A549 (cell line): ENCODE results near the gene UBE2H. TPM values are rescaled to one million over a fixed set of nuclear protein-coding genes. Genes with fewer than 3 reads are reported as not detected.

Experiments used
- ATAC-seq, 2 experiments: fragments of 200-7000 bp in 1 of 2; fragments of >200 bp in 1 of 2; cut with Nextera tagmentation in 1 of 2; cut with Tn5 transposase in 1 of 2; 3 replicates each; pipeline versions ENCODE4 v1.8.0 to v1.9.1; 2018 to 2020; ENCODE audit warnings: mild to moderate bottlenecking in 1 of 2, moderate library complexity in 1 of 2
- CTCF ChIA-PET: fragments of 300-600 bp; sonication (Branson Sonifier 250); formaldehyde crosslinking; extraction: SDS; loops from one replicate; lab custom pipeline; 2021; ENCODE audit warnings: antibody characterized with exemption, inconsistent platforms; lab: Yijun Ruan, JAX
- POLR2A ChIA-PET: fragments of 350-600 bp; formaldehyde crosslinking; extraction: SDS; loops from one replicate; lab custom pipeline; 2021; ENCODE audit warnings: antibody characterized with exemption, inconsistent platforms; lab: Yijun Ruan, JAX
- DNase-seq, 2 experiments: peaks; one replicate each; pipeline versions ENCODE4 v3.0.0 to v3.0.0-alpha.2; 2011 to 2016; ENCODE audit warnings: low read depth in 1 of 2, low spot score in 1 of 2
- FAIRE-seq: peaks from 2 replicates; lab custom pipeline; 2011; peaks lifted over from hg19 to GRCh38; lab: Jason Lieb, UNC
- H3K27ac ChIP-seq, 2 experiments: fragments of >200 bp; sonication (Bioruptor Twin); formaldehyde crosslinking; 3 replicates each; pipeline ENCODE4 v1.5.1; 2016 to 2017
- H3K4me1 ChIP-seq: fragments of >200 bp; sonication (Bioruptor Twin); formaldehyde crosslinking; 3 replicates; pipeline ENCODE4 v1.6.1; 2016
- H3K4me2 ChIP-seq: fragments of >200 bp; sonication (Bioruptor Twin); formaldehyde crosslinking; 3 replicates; pipeline ENCODE4 v1.6.1; 2016
- H3K4me3 ChIP-seq: fragments of >200 bp; sonication (Bioruptor Twin); formaldehyde crosslinking; 3 replicates; pipeline ENCODE4 v1.5.1; 2016
- H3K9me3 ChIP-seq: fragments of >200 bp; sonication (Bioruptor Twin); formaldehyde crosslinking; 3 replicates; pipeline ENCODE4 v1.6.1; 2016
- CEBPB ChIP-seq, 2 experiments: fragments of >200 bp in 1 of 2; sonication (Bioruptor Twin) in 1 of 2; formaldehyde crosslinking in 1 of 2; IDR thresholded peaks; 2 replicates each; pipeline ENCODE4 v1.6.1; 2012 to 2016
- GATA3 ChIP-seq: IDR thresholded peaks from 2 replicates; pipeline ENCODE4 v1.6.1; 2012; ENCODE audit warnings: borderline replicate concordance
- HDAC2 ChIP-seq: fragments of 200-600 bp; sonication (generic); IDR thresholded peaks from 2 replicates; pipeline ENCODE4 v1.6.1; 2016
- JUN ChIP-seq, 2 experiments: fragments of >200 bp; sonication (Bioruptor Twin); formaldehyde crosslinking; IDR thresholded peaks; 2 replicates in 1 of 2; 3 replicates in 1 of 2; pipeline ENCODE4 v1.6.1; 2016 to 2017
- JUNB ChIP-seq: fragments of >200 bp; sonication (Bioruptor Twin); formaldehyde crosslinking; IDR thresholded peaks from 2 replicates; pipeline ENCODE4 v1.6.1; 2016
- KDM1A ChIP-seq: fragments of 200-600 bp; sonication (generic); IDR thresholded peaks from 2 replicates; pipeline ENCODE4 v1.6.1; 2016; ENCODE audit warnings: low read depth, mild to moderate bottlenecking
- MAFK ChIP-seq: fragments of 450-650 bp; IDR thresholded peaks from 2 replicates; pipeline ENCODE4 v1.6.1; 2014; ENCODE audit not compliant: partially characterized antibody
- MYC ChIP-seq: IDR thresholded peaks from 2 replicates; pipeline ENCODE4 v1.6.1; 2012; ENCODE audit warnings: mild to moderate bottlenecking, inconsistent platforms, low read length, improper control_type of control experiment, borderline replicate concordance
- NPAS2 ChIP-seq: fragments of 250-450 bp; sonication (Bioruptor Pico); IDR thresholded peaks from 2 replicates; pipeline ENCODE4 v1.8.0; 2022; ENCODE audit warnings: mild to moderate bottlenecking, moderate library complexity, borderline replicate concordance
- PHF8 ChIP-seq: fragments of 200-600 bp; sonication (generic); IDR thresholded peaks from 2 replicates; pipeline ENCODE4 v1.6.1; 2016; ENCODE audit warnings: low read depth, mild to moderate bottlenecking, antibody characterized with exemption, moderate library complexity, borderline replicate concordance
- POLR2A ChIP-seq: IDR thresholded peaks from 2 replicates; pipeline ENCODE4 v1.6.1; 2012; ENCODE audit warnings: mild to moderate bottlenecking, low read length
- POLR2AphosphoS2 ChIP-seq: conservative IDR thresholded peaks from 2 replicates; pipeline ENCODE4 v1.6.1; 2012; ENCODE audit warnings: low read length, improper control_type of control experiment, inconsistent platforms
- SMC3 ChIP-seq: fragments of >200 bp; sonication (Bioruptor Twin); formaldehyde crosslinking; IDR thresholded peaks from 3 replicates; pipeline ENCODE4 v1.6.1; 2018; ENCODE audit warnings: inconsistent platforms
- SREBF2 ChIP-seq: fragments of 450-650 bp; IDR thresholded peaks from 2 replicates; pipeline ENCODE4 v1.6.1; 2014; ENCODE audit warnings: mild to moderate bottlenecking, moderate library complexity
- ZFP36 ChIP-seq: fragments of 450-650 bp; IDR thresholded peaks from 2 replicates; pipeline ENCODE4 v1.6.1; 2014; ENCODE audit warnings: borderline replicate concordance; ENCODE audit not compliant: partially characterized antibody
- WGBS: methylation state at CpG from one replicate; pipeline ENCODE4 v1.1.6; 2017; ENCODE audit errors: missing lambda C conversion rate; 5-methylcytosine and 5-hydroxymethylcytosine counted together
- polyA plus RNA-seq, 4 experiments: library from polyadenylated mRNA; depleted of rRNA in 3 of 4; stranded (reverse); fragments of >200 nt; fragmentation: RNase III in 1 of 4; extraction: RNeasy Plus Mini Kit Qiagen cat#74134 plus additional on column Dnase treatment in 1 of 4; gene quantifications; 2 replicates in 3 of 4; 3 replicates in 1 of 4; pipeline ENCODE4 v1.2.3, GENCODE V29; 2011 to 2017
- TF ChIP-seq, protein P1 (sequence below): IDR thresholded peaks from 2 replicates; pipeline ENCODE4 v1.6.1; 2012
- TF ChIP-seq, protein P2 (sequence below): fragments of 200-600 bp; sonication (generic); IDR thresholded peaks from 2 replicates; pipeline ENCODE4 v1.6.1; 2016; ENCODE audit warnings: antibody characterized with exemption, mild to moderate bottlenecking, moderate library complexity

UBE2H gene
- polyA plus RNA-seq, 2 of the 4 experiments (the other 2 are of a cell fraction), result 73.5 to 99.2 TPM

DNA sequence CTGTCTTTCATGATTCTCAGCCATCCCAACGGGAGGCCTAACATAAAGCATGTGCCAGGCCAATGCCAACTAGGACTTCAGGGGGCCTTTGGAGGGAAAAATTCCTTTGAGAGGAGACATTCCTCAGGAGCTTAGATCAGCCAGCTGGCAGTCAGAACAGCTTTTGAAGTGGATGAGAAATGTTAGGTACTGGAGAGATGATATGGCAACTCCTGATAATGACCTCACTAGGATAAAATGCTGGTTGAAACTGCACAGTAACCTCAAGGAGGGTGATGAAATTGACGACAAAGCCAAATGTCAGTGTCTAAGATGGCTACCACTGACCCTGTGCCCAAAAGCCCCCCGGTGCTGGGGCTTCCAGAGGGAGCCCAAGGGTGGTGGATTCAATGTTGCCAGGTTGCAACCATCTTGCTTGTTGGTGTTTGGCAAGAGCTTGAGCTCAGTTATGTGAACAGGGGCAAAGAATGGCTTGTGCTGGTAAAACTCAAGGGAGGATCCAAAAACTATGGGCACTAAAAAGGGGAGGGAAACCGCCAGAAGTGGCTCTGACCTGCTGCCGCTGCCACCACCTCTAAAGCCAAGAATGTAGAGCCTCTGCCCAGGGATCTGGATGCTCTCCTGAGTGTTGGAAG lies 121.2 kb downstream of the UBE2H start (continued):
- TF ChIP-seq NPAS2 (CRISPR knock-in tag) (no peak), MAFK (peak; percentile 63), SMC3 (0 out of 3 replicates have a peak, but pooled peaks have one; percentile 11), JUNB (peak; percentile 79), SREBF2 (no peak), POLR2AphosphoS2 (no peak), GATA3 (peak; percentile 71; the same call in 1 of the 2 replicates)
- TF ChIP-seq, protein P1, sequence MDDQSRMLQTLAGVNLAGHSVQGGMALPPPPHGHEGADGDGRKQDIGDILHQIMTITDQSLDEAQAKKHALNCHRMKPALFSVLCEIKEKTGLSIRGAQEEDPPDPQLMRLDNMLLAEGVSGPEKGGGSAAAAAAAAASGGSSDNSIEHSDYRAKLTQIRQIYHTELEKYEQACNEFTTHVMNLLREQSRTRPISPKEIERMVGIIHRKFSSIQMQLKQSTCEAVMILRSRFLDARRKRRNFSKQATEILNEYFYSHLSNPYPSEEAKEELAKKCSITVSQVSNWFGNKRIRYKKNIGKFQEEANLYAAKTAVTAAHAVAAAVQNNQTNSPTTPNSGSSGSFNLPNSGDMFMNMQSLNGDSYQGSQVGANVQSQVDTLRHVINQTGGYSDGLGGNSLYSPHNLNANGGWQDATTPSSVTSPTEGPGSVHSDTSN, result 0 out of 2 replicates have a peak, but pooled peaks have one; percentile 51

DNA sequence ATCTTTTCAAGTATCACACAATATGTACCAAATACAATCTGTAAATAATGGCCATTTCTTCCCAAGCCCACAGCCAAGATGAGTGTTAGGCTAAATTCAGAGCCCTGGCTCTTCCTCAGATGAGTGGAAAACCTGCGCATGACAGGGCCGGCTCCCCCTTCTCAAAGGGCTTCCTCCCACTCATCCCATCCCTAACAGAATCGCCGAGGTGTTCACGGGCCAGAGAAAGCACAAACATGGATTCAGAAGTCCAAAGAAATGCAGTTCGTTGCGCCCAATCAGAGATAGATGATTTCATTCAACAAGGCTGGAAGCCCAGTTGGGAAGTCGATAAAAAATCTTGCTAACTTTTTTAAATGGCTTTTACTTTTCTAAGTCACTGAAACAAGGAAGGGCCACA lies 121.8 kb downstream of the UBE2H start:
- TF ChIP-seq, protein P2, sequence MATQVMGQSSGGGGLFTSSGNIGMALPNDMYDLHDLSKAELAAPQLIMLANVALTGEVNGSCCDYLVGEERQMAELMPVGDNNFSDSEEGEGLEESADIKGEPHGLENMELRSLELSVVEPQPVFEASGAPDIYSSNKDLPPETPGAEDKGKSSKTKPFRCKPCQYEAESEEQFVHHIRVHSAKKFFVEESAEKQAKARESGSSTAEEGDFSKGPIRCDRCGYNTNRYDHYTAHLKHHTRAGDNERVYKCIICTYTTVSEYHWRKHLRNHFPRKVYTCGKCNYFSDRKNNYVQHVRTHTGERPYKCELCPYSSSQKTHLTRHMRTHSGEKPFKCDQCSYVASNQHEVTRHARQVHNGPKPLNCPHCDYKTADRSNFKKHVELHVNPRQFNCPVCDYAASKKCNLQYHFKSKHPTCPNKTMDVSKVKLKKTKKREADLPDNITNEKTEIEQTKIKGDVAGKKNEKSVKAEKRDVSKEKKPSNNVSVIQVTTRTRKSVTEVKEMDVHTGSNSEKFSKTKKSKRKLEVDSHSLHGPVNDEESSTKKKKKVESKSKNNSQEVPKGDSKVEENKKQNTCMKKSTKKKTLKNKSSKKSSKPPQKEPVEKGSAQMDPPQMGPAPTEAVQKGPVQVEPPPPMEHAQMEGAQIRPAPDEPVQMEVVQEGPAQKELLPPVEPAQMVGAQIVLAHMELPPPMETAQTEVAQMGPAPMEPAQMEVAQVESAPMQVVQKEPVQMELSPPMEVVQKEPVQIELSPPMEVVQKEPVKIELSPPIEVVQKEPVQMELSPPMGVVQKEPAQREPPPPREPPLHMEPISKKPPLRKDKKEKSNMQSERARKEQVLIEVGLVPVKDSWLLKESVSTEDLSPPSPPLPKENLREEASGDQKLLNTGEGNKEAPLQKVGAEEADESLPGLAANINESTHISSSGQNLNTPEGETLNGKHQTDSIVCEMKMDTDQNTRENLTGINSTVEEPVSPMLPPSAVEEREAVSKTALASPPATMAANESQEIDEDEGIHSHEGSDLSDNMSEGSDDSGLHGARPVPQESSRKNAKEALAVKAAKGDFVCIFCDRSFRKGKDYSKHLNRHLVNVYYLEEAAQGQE, result no peak
- TF ChIP-seq ZFP36, result no peak
- TF ChIP-seq KDM1A, result no peak
- no peak for TF ChIP-seq HDAC2
- TF ChIP-seq MYC, result no peak
- TF ChIP-seq PHF8, result no peak
- no peak for TF ChIP-seq JUN (IDR thresholded peaks at IDR 0.05)
- TF ChIP-seq NPAS2 (CRISPR knock-in tag), result no peak
- TF ChIP-seq, protein P1, result no peak
- no peak for TF ChIP-seq CEBPB (IDR thresholded peaks at IDR 0.05)
- TF ChIP-seq POLR2A, result no peak
- no peak for TF ChIP-seq MAFK
- ATAC-seq, result no peak
- peaks cover 51% of the 10 kb centered on the region for H3K4me1 ChIP-seq
- ChIA-PET POLR2A (interaction anchor here (0.6 to 1.0 kb wide), 3 partner anchors 11 to 22 kb away, joined by 3 read pairs; no protein-coding TSS in a partner anchor), CTCF (interaction anchor here (0.7 to 11.3 kb wide), 37 partner anchors 7 to 612 kb away, joined by 3 to 212 read pairs (median 5); no protein-coding TSS in a partner anchor)
- H3K27ac ChIP-seq, result peak overlapping the region; percentile 84 to 88
- H3K9me3 ChIP-seq, result no peaks in the 10 kb centered on the region
- DNase-seq, result no peak
- no peak for FAIRE-seq
- H3K4me3 ChIP-seq, result no peak overlapping the region
- 87% methylated on average over 8 of the region's 8 CpGs for WGBS
- H3K4me2 ChIP-seq, result peak overlapping the region; percentile 80
